NCI-H128 (cell line): Measurements from ENCODE around the gene MUC4.
"Not testable (repeated sequence)": the region's sequence is repeated elsewhere in the genome, so short reads cannot be mapped to it uniquely, and the experiment has no call there.

Experiments
- DNase-seq: peaks from one replicate; lab custom pipeline; 2025; ENCODE audit not compliant: unreplicated experiment; lab: John Stamatoyannopoulos, UW

MUC4 gene

GRCh38 chr3:195838714-195839113 lies 27.0 kb upstream of the MUC4 start:
- no peak for DNase-seq

GRCh38 chr3:195836476-195837135 lies 24.9 kb upstream of the MUC4 start:
- no peak for DNase-seq

GRCh38 chr3:195835791-195836190 lies 24.1 kb upstream of the MUC4 start:
- no peak for DNase-seq

- DNase-seq = no peak
Measured at GRCh38 chr3:195834675-195835583, 23.2 kb upstream of the MUC4 start.

DNA sequence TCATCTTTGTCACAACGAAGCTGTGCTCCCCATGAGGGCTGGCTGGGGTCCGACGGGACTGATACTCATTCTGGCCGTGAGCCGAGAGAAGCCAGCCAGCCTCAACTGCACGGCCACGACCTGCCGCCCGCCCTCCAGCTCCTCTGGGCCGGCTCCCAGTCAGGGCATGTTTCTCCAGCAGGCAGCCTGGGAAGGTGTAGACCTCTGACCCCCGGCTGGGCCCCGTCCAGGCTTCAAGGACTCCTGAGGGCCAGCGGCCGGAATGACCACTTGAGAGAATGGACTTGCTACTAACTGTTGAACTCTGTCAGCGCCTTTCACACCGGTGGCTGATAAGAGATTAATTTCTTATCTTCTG lies 18.1 kb upstream of the MUC4 start:
- DNase-seq = no peak

- no peak for DNase-seq
Measured at GRCh38 chr3:195828762-195829161, 17.0 kb upstream of the MUC4 start.

GRCh38 chr3:195825857-195826804 lies 14.4 kb upstream of the MUC4 start:
- DNase-seq = no peak

GRCh38 chr3:195825191-195825588 lies 13.5 kb upstream of the MUC4 start:
- no peak for DNase-seq

- DNase-seq = not testable (repeated sequence)
Measured at GRCh38 chr3:195824425-195825190, 12.9 kb upstream of the MUC4 start.

- DNase-seq = no peak
Measured at GRCh38 chr3:195823999-195824398, 12.3 kb upstream of the MUC4 start.

DNA sequence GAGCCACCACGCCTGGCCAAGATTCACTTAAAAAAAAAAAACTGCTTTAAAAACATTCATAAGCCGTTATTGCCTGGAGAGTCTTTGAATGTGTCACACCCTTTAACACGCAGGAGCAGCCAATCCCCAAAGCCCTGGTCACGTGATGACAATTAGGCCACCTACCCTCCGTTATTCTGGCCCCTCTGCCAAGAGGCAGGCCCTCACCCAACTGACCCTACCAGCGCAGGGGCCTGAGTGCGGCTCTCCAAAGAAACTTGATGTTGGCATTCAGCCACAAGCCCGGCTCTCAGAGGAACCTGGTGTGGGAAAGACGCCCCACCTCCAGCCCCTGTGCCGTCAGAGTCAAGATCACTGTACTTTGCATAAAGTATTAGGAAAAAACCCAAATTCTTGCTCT lies 11.6 kb upstream of the MUC4 start:
- no peak for DNase-seq

DNA sequence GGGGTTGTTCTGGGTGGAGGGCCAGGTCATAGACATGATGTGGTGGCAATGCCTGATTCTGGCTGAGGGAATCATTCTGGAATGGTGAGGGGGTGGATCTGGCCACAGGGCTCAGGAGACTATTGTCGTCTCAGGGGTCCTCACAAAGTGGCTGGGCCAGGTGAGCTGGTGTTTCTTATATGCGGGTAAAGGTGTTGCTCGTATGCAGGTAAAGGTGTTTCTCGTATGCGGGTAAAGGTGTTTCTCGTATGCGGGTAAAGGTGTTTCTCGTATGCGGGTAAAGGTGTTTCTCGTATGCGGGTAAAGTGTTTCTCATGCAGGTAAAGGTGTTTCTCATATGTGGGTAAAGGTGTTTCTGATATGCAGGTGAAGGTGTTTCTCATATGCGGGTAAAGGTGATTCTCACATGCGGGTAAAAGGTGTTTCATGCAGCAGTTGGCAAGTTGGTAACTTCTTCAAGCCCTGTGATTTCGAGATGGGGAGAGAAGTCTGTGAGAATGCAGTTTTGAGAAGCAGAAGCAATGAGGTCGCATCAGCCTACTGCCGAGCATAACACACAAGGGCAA lies 10.5 kb upstream of the MUC4 start:
- DNase-seq = no peak

GRCh38 chr3:195821403-195822130 lies 9.8 kb upstream of the MUC4 start:
- DNase-seq = no peak

DNA sequence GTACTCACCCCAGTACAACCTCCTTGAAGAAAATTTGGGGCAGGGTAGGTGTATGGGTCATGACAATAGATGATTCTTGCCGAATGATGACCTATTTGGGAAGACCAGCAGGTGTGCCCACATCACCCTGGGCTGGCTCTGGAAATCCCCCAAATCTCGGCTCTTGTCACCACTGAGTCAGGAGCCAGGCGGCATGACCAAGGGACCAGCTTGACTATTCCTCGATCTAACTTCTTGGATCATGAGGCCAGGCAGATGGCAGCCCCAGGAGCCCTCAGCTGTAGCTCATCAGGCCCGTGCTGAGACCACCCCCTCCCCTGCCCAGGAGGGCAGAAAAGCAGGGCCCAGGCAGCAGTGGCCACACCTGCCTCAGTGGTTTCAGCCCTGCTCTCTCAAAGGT lies 9.2 kb upstream of the MUC4 start:
- no peak for DNase-seq

- DNase-seq = no peak
Measured at GRCh38 chr3:195820186-195820585, 8.5 kb upstream of the MUC4 start.

- no peak for DNase-seq
Measured at GRCh38 chr3:195818301-195818700, 6.6 kb upstream of the MUC4 start.

GRCh38 chr3:195817578-195818135 lies 5.9 kb upstream of the MUC4 start:
- no peak for DNase-seq

DNA sequence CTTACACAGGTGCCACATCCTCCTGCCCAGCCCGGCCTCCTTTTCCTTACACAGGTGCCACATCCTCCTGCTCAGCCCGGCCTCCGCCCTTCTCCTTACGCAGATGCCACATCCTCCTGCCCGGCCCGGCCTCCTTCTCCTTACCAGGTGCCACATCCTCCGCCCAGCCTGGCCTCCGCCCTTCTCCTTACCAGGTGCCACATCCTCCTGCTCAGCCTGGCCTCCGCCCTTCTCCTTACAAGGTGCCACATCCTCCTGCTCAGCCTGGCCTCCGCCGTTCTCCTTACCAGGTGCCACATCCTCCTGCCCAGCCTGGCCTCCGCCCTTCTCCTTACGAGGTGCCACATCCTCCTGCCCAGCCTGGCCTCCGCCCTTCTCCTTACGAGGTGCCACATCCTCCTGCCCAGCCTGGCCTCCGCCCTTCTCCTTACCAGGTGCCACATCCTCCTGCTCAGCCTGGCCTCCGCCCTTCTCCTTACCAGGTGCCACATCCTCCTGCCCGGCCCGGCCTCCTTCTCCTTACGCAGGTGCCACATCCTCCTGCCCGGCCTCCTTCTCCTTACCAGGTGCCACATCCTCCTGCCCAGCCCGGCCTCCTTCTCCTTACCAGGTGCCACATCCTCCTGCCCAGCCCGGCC lies 4.7 kb upstream of the MUC4 start:
- DNase-seq = not testable (repeated sequence)
